ENCODE results near the gene PARP3. TPM values are rescaled to one million over a fixed set of nuclear protein-coding genes. Genes with fewer than 3 reads are reported as not detected.
"Not testable (repeated sequence)": the region's sequence is repeated elsewhere in the genome, so short reads cannot be mapped to it uniquely, and the experiment has no call there.

Gene PARP3
- total RNA-seq, 1 experiment from 2014 or later, result 44.0 TPM

DNA sequence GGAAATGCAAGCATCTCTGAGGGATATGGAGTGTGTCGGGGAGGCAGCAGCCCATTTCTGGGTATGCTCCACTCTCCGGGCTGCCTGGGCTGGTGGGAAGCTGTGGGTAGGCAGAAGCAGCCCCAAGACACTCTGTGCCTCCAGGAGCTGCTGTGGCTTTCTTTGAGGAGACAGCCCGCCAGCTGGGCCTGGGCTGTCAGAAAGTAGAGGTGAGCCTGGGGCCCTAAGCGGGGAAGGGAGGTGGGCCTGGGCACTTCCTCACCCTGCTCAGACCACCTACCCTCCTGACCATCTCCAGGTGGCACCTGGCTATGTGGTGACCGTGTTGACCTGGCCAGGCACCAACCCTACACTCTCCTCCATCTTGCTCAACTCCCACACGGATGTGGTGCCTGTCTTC is 42.9 kb downstream of the PARP3 start:
- DNase-seq (ENCODE audit: low read depth), result no peak

DNA sequence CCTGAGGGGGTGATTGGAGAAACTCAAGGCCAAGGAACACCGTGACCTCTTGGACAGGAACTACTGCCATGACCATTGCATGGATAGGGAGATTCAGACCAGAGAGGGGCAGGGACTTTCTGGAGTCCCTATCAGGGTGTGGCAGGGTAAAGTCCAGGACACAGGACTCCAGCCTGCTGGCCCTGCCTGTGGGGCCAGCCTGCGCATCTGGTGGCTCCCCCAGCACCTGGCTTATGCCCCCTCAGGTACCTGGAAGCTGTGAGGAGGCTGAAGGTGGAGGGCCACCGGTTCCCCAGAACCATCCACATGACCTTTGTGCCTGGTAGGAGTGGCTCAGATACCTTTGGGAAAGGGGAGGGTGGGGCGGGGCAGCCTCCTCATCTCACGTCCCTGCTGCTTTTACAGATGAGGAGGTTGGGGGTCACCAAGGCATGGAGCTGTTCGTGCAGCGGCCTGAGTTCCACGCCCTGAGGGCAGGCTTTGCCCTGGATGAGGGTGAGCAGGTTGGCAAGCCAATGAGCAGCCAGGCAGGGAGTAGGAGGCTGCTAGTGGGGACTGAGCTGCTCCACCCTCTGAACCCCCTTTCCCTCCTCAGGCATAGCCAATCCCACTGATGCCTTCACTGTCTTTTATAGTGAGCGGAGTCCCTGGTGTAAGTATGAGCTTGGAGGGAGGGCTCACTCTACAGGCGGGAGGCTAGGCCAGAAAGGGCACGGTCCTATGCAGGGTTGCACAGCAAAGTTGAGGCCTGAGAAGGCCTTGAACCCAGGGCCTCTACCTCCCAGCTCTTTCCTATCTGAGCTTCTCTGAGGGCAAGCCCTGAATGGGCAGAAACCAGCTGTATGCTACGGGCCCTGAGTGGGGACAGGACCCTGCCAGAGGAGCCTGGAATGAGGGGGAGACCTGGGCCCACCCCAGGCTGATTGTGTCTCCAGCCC is 44.1 kb downstream of the PARP3 start:
- DNase-seq (ENCODE audit: low read depth), result no peak

DNA sequence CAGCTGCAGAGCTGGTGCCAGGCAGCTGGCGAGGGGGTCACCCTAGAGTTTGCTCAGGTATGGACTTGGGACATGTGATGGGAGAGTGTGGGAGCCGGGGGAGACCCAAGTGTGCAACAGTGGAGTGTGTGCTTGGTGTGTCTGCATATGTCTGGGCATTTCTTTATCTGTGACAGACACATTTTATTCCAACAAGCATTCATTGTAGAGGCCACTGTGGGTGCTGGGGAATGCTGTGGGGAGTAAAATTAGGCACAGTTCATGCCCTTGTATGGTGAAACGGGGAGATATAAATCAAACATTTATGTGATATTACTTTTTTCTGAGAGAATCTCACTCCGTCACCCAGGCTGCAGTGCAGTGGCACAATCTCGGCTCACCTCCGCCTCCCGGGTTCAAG is 45.4 kb downstream of the PARP3 start:
- no peak for DNase-seq (ENCODE audit: low read depth)

DNA sequence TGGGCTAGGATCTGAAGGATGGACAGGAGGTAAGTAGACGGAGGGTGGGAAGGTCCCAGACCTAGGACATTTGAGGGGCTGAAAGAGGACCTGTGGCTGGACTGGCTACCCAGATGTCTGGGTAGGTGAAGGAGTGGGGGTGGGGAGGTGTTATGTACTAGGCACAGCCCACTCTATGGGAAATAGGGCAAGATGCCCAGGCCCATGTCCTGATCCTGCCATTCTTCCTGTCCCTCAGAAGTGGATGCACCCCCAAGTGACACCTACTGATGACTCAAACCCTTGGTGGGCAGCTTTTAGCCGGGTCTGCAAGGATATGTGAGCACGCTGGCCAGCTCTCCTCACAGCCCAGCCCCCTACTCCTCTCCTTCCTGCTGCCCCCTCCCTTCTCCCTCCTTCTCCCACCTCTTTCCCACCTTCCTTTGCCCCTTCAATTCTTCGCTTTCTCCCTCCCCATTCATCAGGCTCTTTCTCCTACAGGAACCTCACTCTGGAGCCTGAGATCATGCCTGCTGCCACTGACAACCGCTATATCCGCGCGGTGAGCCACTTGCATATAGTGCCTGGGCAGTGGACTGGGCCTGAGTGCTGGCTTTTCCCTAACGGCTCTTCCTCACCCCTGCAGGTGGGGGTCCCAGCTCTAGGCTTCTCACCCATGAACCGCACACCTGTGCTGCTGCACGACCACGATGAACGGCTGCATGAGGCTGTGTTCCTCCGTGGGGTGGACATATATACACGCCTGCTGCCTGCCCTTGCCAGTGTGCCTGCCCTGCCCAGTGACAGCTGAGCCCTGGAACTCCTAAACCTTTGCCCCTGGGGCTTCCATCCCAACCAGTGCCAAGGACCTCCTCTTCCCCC is 46.4 kb downstream of the PARP3 start:
- no peak for DNase-seq (ENCODE audit: low read depth)

DNA sequence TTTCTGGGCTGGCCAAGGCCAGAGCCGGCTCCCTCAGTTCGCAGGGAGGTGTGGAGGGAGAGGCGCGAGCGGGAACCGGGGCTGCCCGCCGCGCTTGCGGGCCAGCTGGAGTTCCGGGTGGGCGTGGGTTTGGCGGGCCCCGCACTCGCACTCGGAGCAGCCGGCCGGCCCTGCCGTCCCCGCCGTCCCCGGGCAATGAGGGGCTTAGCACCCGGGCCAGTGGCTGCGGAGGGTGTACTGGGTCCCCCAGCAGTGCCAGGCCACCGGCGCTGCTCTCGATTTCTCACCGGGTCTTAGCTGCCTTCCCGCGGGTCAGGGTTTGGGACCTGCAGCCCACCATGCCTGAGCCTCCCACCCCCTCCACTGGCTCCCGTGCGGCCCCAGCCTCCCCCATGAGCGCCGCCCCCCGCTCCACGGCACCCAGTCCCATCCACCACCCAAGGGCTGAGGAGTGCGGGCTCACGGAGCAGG is 48.4 kb downstream of the PARP3 start:
- DNase-seq (ENCODE audit: low read depth), result not testable (repeated sequence)

DNA sequence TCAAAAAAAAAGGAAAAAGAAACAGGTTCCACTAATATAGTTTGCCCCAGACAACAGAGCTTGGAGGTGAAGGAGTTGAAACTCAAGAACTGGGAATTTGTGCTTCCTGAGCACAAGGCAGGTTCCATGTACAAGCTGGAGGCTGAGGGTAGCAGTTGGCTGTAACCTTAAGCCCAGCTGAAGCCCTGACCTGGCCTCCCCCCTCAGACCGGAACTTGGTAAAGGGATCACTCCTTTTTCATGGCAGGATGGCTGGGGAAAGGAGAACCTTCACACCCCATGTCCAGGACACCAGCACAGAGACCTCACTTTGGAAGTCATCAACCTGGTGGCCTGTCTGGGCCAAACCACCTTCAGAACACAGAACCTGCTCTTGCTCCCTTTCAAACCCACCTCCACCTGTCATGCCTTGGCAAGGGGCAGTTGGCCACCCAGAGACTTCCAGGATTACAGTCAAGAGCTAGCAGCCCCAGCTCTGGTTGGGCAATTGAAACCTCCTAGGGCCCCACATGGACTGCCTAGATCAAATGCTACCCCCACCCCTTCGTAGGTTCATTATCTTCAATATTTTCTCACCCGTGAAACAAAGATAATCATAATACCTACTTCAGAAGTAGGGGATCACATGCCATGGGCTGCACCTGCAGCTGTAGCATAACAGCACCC is 50.0 kb downstream of the PARP3 start:
- DNase-seq (ENCODE audit: low read depth), result no peak

DNA sequence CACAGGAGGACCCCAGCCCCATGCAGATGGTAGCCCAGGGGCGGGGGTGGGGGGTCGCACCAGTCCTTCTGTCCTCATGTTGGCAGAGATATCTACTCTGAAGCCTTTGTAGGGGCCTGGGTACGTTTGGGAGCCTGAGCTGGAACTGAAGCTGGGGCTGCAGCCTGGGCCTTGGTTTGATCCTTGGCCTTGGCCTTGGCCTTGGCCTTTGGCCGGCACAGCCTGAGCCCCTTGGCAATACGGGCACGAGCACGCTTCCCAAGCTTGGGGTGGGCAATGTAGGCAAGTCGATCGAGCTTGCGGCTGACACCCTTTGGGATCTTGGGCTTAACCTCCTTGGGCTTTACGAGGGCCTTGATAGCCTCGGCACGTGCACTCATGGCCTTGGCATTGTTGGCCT is 51.5 kb downstream of the PARP3 start:
- DNase-seq (ENCODE audit: low read depth), result not testable (repeated sequence)

DNA sequence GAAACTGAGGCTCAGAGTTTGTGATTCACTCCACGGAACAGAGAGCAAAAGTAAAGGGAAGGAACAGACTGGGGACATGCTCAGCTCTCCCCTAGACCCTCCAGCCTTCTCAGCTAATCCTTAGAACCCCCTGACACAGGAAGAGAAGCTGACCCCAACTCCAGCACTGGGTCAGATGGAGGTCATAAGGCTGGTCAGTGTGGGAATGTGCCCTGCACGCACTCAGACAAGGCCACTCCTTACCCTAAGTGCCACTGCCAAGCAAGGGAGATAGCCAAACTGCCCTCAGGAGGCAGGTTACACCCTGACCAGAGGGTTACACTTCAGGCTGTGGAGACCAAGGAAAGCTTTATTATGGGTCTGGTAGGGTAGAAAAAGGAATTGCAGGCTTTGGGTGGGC is 52.4 kb downstream of the PARP3 start:
- DNase-seq (ENCODE audit: low read depth), result no peak

DNA sequence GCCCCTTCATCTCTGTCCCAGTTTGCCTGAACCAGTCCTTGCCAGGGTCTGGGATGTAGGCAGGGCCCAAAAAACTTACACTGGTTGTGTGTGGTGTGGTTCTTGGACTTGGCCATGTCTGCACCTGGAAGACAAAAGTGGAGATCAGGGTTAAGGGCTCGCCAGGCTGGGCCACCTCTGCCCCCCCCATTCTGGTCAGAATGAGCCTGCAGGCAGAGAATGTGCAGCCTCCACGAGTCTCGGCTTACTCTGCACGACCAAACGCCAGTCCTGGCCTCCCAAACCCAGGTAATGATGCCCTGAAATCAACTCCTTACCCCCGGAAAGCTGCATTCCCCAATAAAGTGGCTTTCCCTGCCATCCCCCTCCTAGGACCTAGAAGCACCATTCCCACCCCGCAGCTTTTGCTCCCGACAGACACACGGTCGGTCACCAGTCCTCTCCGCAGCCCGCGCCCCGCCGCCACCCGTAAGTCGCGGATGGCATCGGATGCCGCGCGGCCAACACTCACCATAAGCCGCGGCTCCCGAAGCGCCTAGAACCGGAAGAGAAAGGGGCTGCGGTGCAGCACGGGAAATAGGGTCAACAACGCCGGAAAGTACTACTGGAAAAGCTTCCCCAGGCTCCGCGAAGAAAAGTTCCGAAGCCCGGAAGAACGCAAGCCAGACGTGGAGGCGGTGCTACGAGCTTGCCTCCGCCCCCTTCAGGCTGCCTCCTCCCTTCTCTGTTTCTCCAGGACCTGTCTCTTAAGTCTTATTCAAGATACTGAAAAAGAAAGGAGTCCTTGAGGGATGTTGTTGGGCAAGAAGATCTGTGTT is 53.4 kb downstream of the PARP3 start, which contains the start of gene RPL29:
TSS of gene RPL29 (minus strand) at position 550 of the 818 bp plus-strand sequence. CDS start at position 116, 434 bp downstream.
- peak; percentile 92 for DNase-seq (ENCODE audit: low read depth)

DNA sequence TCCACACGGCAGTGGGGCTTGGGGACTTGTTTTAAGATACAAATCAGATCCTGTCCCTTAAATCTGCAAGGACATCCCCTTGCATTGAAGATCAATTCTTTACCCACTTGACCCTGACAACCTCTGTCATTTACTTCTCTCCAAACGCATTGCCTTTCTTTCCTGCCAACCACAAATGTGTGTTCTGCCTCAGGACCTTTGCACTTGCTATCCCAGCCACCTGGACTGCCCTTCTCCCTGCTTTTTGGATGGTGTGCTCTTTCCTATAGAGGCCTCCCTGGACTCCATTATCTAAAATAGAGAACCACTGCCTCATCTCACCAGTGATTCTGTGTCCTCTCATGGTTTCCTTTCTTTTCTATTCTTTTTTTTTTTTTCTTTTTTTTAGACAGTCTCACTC is 55.0 kb downstream of the PARP3 start:
- no peak for DNase-seq (ENCODE audit: low read depth)

DNA sequence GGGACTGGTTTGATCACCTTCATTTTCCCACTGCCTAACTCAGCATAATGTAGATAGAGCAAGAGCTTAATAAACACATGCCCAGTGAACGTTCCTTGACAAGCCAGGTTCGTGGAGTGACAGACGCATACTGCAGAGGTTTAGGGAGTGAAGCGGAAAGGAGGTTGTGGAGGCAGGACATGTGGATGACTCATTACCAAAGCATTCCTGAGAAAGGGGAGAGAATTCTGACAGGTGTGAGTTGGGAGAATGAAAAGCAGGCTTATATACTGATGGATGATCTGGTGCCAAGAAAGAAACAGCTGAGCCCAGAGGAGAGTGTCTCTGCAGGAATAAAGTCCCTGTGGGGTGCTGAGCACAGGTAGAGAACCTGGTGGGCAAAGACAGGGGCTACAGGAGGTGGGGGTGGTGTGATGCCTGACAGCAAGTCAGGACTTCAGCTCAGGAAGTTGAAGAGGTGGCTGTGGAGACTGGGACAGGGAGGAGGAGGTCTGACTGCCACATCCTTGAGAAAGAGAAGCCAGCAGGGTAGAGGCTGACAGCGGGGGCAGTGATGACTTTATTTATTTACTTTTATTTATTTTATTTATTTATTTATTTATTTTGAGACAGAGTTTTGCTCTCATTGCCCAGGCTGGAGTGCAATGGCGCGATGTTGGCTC is 55.9 kb downstream of the PARP3 start:
- DNase-seq (ENCODE audit: low read depth), result peak; percentile 74

Other genes with a start within 250 kb of the PARP3 start
- gene GRM2, start 235.3 kb upstream of the PARP3 start, total RNA-seq (2014; rRNA removed), result 0.06 TPM in 1 of 2 replicates, not detected in the other
- not detected in 2 replicates for gene IQCF6, start 163.1 kb upstream of the PARP3 start, total RNA-seq (2014; rRNA removed)
- gene IQCF2, start 80.7 kb upstream of the PARP3 start, total RNA-seq (2014; rRNA removed), result not detected in 2 replicates
- not detected in 2 replicates for gene IQCF5, start 66.8 kb upstream of the PARP3 start, total RNA-seq (2014; rRNA removed)
- not detected in 2 replicates for gene IQCF1, start 39.0 kb upstream of the PARP3 start, total RNA-seq (2014; rRNA removed)
- 43.2 and 50.7 TPM in 2 replicates for gene RRP9, start 459 bp upstream of the PARP3 start, total RNA-seq (2014; rRNA removed)
- gene GPR62, start 13.0 kb downstream of the PARP3 start, total RNA-seq (2014; rRNA removed), result not detected in 2 replicates
- gene PCBP4, start 25.1 kb downstream of the PARP3 start, total RNA-seq (2014; rRNA removed), result 189 and 276 TPM in 2 replicates
- 54.6 and 59.9 TPM in 2 replicates for gene ABHD14B, start 31.7 kb downstream of the PARP3 start, total RNA-seq (2014; rRNA removed)
- gene ABHD14A, start 32.7 kb downstream of the PARP3 start, total RNA-seq (2014; rRNA removed), result 23.1 and 30.7 TPM in 2 replicates
- gene ACY1, start 41.2 kb downstream of the PARP3 start, total RNA-seq (2014; rRNA removed), result 60.4 and 75.4 TPM in 2 replicates
- 1,243 and 1,634 TPM in 2 replicates for gene RPL29, start 53.5 kb downstream of the PARP3 start, total RNA-seq (2014; rRNA removed)
- 15.3 and 15.7 TPM in 2 replicates for gene DUSP7, start 114.2 kb downstream of the PARP3 start, total RNA-seq (2014; rRNA removed)
- 18.9 and 19.1 TPM in 2 replicates for gene POC1A, start 212.1 kb downstream of the PARP3 start, total RNA-seq (2014; rRNA removed)